ENCODE results near the gene PCDHA6.
"Not testable (repeated sequence)": the region's sequence is repeated elsewhere in the genome, so short reads cannot be mapped to it uniquely, and the experiment has no call there.

Gene PCDHA6

GRCh38 chr5:140822969-140823368, 4.8 kb upstream of the PCDHA6 start:
- not testable (repeated sequence) for DNase-seq

GRCh38 chr5:140823475-140823874, 4.3 kb upstream of the PCDHA6 start:
- DNase-seq, result no peak

GRCh38 chr5:140828362-140828737, 590 bp downstream of the PCDHA6 start:
- DNase-seq, result no peak

- DNase-seq, result not testable (repeated sequence)
These were observed 2.0 kb downstream of the PCDHA6 start for GRCh38 chr5:140829511-140830501.

- DNase-seq, result no peak
These were observed 6.2 kb downstream of the PCDHA6 start, which contains the start of gene PCDHA7 for GRCh38 chr5:140833993-140834392. Gene PCDHA7, plus strand, starts transcription at chr5:140834269. Its CDS starts 115 bp downstream, at chr5:140834384.

- not testable (repeated sequence) for DNase-seq
These were observed 6.8 kb downstream of the PCDHA6 start for GRCh38 chr5:140834439-140835008.

- no peak for DNase-seq
These were observed 8.1 kb downstream of the PCDHA6 start for GRCh38 chr5:140835622-140836510.

- no peak for DNase-seq
These were observed 13.5 kb downstream of the PCDHA6 start, which contains the start of gene PCDHA8 for GRCh38 chr5:140840978-140841962. Gene PCDHA8, plus strand, starts transcription at chr5:140841187. Its CDS starts 135 bp downstream, at chr5:140841322.

- DNase-seq, result no peak
These were observed 15.3 kb downstream of the PCDHA6 start for GRCh38 chr5:140842798-140843733.

- not testable (repeated sequence) for DNase-seq
These were observed 20.7 kb downstream of the PCDHA6 start, which contains the start of gene PCDHA9 for GRCh38 chr5:140848139-140849102. Gene PCDHA9, plus strand, starts transcription at chr5:140848382. Its CDS starts 114 bp downstream, at chr5:140848496.

GRCh38 chr5:140849831-140850634, 22.3 kb downstream of the PCDHA6 start:
- not testable (repeated sequence) for DNase-seq

GRCh38 chr5:140855772-140856674, 28.3 kb downstream of the PCDHA6 start, which contains the start of gene PCDHA10:
Gene PCDHA10, plus strand, starts transcription at chr5:140855897. Its CDS starts 152 bp downstream, at chr5:140856049.
- DNase-seq, result no peak

GRCh38 chr5:140857177-140857986, 29.6 kb downstream of the PCDHA6 start:
- no peak for DNase-seq

GRCh38 chr5:140857987-140858240, 30.2 kb downstream of the PCDHA6 start:
- DNase-seq, result no peak

- DNase-seq, result no peak
These were observed 34.9 kb downstream of the PCDHA6 start for GRCh38 chr5:140862441-140863295.
